Transverse colon (tissue), 4 donors: ENCODE results near the gene CALML6.

Experiments
- CTCF ChIP-seq, 5 experiments: fragments of 200-600 bp in 3 of 5; fragments of 450-650 bp in 2 of 5; sonication (generic) in 3 of 5; IDR thresholded peaks; 1 replicate in 2 of 5; 2 replicates in 3 of 5; pipeline ENCODE4 v1.5.1; 2016 to 2017; ENCODE audit warnings: antibody characterized with exemption in 5 of 5, inconsistent platforms in 3 of 5, mild to moderate bottlenecking in 2 of 5, moderate library complexity in 1 of 5
- EP300 ChIP-seq: sonication (generic); formaldehyde crosslinking; IDR thresholded peaks from one replicate; pipeline ENCODE4 v1.6.1; 2017; ENCODE audit warnings: antibody characterized with exemption, low read depth
- POLR2A ChIP-seq: fragments of 450-650 bp; IDR thresholded peaks from one replicate; pipeline ENCODE4 v1.6.1; 2016; ENCODE audit warnings: antibody characterized with exemption, mild to moderate bottlenecking, moderate library complexity
- POLR2AphosphoS5 ChIP-seq, 3 donors: sonication (generic); formaldehyde crosslinking; IDR thresholded peaks; one replicate each; pipeline ENCODE4 v1.6.1; 2016; ENCODE audit warnings: antibody characterized with exemption in 3 of 3

- TF ChIP-seq CTCF (IDR thresholded peaks at IDR 0.05) (no peak), POLR2A (no peak), EP300 (no peak), POLR2AphosphoS5 (IDR thresholded peaks at IDR 0.05) (no peak)
Observed at GRCh38 chr1:1879942-1880341, 35.1 kb upstream of the CALML6 start.
